KOPT-K1 (cell line): Measurements from ENCODE around the gene CDR2.

ENCODE experiments used
- H3K27ac ChIP-seq: fragments of 200-600 bp; sonication (generic); 2 replicates; pipeline ENCODE4 v1.5.1; 2016; ENCODE audit warnings: antibody characterized with exemption, mild to moderate bottlenecking, low read depth, low read length; ENCODE audit not compliant: poor library complexity, severe bottlenecking
- H3K36me3 ChIP-seq: fragments of 200-600 bp; sonication (generic); 2 replicates; pipeline ENCODE4 v1.5.1; 2017; ENCODE audit warnings: antibody characterized with exemption, mild to moderate bottlenecking, low read length, moderate library complexity; ENCODE audit not compliant: insufficient read depth
- H3K9me3 ChIP-seq: fragments of 200-600 bp; sonication (generic); 2 replicates; pipeline ENCODE4 v1.5.1; 2017; ENCODE audit warnings: antibody characterized with exemption, low read length, mild to moderate bottlenecking; ENCODE audit not compliant: insufficient read depth, poor library complexity, severe bottlenecking

The CDR2 gene

DNA sequence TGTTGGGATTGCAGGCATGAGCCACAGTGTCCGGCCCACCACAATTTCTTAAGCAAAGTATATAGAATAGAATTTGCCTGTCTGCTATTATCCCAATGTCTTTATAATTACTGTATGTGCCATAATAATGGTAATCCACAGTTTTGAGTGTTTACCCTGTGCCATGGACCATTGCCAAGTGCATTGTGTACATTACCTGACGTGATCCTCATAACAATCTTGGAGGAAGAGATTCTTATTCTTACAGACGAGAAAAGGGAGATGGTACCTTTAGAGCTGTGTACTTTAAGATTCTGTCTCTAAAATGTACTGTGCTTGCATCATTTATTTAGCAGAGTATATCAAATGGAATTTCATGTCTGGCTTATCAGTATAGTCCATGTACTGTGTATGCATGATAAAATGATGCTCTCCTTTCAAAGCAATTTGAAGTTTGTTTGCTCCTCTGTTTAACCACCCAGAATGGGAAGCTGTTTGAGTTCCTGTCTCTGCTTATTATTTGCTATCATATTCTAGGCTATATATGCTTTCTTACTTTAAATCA is 13.8 kb upstream of the CDR2 start:
- no peaks in the 10 kb centered on the region for H3K36me3 ChIP-seq
- no peaks in the 10 kb centered on the region for H3K9me3 ChIP-seq
- no peak overlapping the region for H3K27ac ChIP-seq

DNA sequence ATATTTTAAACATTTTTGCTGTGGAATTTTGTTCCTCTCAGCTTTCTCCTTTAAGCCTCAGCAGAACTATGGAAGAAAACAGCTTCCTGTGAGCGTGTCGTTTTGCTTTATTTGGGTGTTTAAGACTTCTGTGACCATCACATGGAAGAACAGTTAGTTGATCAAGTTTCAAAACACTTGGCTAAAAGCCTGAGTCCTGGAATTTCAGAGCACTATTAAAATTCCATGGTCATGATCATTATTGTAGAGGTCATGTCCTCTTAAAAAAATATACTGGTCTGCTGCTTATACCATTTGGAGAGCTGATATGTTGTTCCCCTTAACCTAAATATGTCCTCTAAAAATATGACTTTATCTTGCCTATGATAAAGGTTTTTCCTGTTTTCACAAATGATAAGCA is 12.6 kb upstream of the CDR2 start:
- Histone ChIP-seq H3K27ac (no peak overlapping the region), H3K9me3 (no peaks in the 10 kb centered on the region), H3K36me3 (no peaks in the 10 kb centered on the region)

DNA sequence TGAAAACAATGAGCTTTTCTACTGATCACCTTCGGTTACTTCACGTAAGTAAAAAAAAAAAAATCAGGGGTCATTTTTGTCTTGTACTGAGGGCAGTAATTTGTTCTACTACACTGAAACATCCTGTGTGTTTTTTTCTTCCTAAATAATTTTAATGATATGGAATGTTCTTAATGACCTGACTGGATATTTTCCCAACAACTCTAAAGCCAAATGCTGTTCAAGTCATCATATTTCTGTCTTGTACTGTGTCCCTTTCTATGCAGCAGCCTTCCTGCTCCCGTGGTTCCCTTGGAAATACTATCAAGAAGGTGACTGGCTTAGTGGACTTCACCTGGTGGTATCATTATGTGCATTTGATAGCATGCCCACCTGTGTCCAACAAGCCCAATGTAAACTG is 10.8 kb upstream of the CDR2 start:
- no peak overlapping the region for H3K27ac ChIP-seq
- no peaks in the 10 kb centered on the region for H3K9me3 ChIP-seq
- no peaks in the 10 kb centered on the region for H3K36me3 ChIP-seq

DNA sequence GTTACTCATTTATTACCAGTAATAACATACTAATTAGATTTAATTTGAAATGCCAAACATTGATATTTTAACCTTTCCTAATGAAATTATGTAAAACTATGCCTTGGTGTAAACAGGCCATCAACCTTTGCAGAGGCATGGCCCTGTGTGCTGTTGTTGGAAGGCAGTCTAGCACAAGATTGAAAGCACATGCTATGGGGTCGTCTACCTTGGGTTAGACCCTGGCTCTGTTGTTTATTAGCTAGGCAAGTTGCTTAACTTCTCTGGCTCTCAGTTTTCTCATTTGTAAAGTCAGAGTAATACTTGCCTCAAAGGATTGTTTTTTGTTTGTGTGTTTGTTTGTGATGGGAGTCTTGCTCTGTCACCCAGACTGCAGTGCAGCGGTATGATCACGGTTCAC is 9.4 kb upstream of the CDR2 start:
- H3K27ac ChIP-seq, result no peak overlapping the region
- no peaks in the 10 kb centered on the region for H3K36me3 ChIP-seq

DNA sequence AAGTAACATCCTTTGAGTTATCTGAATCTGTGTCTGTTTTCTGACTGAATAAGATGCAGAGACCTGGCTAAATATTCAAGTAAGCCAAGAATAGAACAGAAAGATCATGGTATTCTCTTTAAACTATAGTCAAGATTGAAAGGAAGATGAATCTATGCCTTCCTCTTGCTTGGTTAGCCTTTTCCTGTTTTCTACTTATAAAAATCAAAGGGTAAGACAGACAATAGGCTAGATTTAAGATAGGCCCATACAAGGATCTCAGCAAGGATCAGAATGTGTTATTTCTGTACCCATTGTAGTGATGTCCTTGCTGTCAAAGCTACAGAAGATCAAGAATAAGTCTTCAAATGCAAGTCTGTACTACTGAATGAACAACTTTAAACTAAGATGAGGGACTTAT is 7.0 kb upstream of the CDR2 start:
- Histone ChIP-seq H3K9me3 (no peaks in the 10 kb centered on the region), H3K36me3 (no peaks in the 10 kb centered on the region), H3K27ac (no peak overlapping the region)

More for the DNA sequence above, 9.4 kb upstream of the CDR2 start:
- H3K9me3 ChIP-seq, result no peaks in the 10 kb centered on the region

DNA sequence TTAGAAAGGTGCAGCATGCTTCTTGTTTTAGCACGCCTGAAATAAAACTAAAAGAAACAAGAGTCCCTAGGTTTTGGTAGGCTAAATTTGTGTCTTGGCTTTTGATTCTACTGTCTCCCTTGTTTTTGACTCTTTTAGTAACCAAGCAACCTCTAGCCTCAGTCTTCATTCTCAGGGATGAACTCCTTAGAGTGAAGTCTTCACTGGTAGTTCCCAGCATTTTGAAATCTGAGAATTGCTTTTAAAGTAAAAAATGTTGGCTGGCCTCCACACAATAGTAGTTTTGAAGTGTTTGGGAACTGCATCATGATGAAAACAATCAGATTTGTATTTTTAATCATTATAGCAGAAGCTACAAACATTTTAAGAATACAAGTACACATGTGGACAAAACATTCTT is 6.1 kb upstream of the CDR2 start:
- no peak overlapping the region for H3K27ac ChIP-seq
- no peaks in the 10 kb centered on the region for H3K9me3 ChIP-seq
- no peaks in the 10 kb centered on the region for H3K36me3 ChIP-seq

DNA sequence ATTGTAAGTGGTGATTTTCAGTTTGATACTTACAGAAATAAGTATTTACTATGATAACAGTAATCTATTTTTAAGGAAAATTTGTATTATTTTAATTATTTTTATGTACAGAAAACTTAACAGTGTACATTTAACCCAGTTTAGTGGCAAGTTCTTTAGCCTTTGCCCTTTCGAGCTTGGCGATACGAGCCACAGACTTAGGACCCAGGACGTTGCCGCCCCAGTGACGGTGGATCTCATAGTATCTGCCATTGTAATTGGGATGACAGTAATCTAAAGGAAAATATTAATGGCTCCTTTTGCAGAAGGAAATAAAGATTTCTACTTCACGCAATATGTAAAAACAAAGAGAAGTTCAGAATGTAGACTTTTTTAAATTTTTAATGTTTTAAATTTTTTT is 5.2 kb upstream of the CDR2 start:
- Histone ChIP-seq H3K9me3 (no peaks in the 10 kb centered on the region), H3K27ac (no peak overlapping the region), H3K36me3 (no peaks in the 10 kb centered on the region)

DNA sequence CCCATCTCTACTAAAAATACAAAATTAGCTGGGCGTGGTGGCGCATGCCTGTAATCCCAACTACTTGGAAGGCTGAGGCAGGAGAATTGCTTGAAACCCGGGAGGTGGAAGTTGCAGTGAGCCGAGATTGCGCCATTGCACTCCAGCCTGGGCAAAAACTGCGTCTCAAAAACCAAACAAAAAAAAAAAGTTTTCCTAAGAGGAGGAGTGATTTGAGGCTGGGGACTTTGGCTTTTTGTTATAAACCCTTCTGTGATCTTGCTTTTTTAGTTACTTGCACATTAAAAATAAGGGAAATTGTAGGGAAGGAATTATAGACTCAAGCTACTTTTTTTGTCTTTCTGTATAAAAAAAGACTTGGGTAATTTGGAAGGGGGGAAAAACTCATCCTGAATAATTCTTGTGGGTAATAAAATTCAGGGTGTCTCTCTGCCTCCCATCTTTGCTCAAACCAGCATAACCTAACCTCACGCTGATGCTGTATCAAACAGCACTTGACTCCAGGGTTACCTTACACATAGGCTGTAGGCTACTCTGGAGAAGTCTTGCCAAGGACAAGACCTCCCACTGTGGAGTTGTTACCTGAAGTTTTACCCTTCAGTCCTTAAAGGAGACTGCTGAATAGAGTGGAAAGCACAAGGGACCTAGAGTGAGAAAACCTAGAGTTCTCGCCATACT is 1.7 kb upstream of the CDR2 start:
- Histone ChIP-seq H3K27ac (no peak overlapping the region), H3K9me3 (no peaks in the 10 kb centered on the region), H3K36me3 (peaks cover 8% of the 10 kb centered on the region; the same call in 1 of the 2 replicates)

DNA sequence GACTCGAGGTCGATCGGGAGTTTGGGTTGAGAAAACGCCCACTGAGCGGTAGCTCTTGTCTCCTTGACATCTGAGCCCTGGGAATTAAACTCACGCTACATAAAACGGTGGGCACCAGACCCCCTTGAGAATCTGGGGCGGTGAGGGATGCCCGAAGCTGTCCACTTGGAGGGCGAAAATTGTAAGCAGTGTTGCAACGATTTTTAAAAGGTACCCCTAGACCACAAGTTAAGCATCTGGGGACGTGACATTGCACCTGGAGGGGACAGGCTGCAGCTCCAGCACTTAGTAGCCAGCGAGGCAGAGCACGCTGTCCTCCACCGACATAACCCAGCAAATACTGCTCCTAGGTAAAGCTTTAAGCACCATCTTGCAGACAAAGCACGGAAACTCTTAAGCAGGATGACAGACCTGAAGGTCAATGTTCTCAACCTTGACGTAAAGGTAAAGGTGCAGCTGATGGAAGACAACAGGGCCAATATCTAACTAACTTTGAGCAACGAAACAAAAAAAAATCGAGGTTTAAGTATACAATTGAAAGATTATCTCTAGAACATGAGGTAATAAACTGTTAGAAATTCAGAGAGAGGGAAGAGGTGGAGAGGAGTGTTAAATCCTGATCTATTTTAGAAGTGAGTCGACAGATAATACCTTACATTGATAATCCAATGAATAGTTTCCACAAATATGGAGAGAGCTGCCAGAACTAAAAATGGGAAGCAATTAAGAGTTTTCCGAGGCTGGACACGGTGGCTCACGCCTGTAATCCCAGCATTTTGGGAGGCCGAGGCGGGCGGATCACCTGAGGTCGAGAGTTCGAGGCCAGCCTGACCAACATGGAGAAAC is 921 bp upstream of the CDR2 start:
- peaks cover 12% of the 10 kb centered on the region for H3K36me3 ChIP-seq
- peak overlapping the region; percentile 85 for H3K27ac ChIP-seq
- H3K9me3 ChIP-seq, result no peaks in the 10 kb centered on the region

DNA sequence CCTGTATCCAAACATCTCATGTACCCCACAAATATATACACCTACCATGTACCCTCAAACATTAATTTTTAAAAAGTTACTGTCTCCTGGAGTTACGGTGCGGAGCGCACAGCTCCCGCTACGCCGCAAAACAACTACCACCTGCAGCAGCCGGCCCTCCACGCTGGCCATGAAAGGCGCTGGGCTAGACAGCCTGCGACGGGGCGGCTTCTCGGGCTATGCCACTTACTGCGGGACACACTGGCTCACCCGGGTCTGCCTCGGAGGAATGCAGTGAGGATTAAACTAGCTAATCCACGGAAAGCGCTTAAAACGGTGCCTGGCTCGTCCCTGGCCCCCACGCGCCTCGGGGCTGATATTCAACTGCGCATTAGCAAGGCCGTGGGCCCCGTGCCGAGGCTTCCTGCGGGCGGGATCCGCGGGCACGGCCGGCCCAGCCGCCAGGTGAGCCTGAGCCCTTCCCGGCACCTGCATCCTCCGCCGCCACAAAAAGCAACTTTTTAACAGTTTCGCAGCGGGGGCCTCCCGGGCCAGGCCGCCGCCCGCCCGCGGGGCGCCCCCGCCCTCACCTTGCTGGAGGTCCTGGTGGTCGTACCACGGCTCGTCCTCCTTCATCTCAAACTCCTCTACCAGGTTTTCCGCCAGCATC is 633 bp downstream of the CDR2 start:
- H3K36me3 ChIP-seq, result peaks cover 17% of the 10 kb centered on the region
- no peaks in the 10 kb centered on the region for H3K9me3 ChIP-seq
- peak overlapping the region; percentile 85 for H3K27ac ChIP-seq

DNA sequence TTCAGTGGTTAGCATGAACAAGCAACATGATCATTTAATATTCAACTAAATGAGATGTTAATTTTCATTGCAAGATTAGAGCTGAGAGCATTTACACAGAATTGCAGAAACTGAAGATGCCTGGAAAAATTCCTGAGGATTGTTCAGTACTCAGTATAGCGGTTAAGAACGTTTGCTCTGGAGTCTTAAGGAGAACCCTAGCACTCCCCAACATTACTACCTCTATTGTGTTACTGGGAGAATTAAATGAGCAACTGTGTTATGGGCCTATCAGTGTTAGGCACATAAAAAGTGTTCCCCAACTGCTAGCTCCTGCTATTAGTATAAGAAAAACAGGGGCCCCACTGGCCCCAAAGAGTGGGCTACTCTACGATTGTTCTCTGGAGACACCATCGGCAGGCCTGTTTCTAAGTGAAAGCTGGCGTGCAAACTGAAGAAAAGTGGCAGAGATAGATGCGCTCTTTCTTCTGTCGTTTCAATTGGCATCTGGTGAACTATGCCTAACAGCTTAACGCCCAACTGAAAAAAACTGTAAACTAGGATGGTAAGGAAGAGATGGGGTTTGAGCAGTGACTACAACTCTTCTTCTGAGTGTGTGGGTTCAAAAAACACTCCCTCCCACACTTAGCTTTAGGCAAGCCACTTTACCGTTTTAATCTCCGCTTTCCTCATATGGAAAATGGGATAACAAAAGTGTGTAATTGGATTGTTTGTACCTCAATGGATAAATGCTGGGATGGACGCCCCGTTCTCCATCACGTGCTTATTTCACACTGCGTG is 1.3 kb downstream of the CDR2 start:
- H3K9me3 ChIP-seq, result no peaks in the 10 kb centered on the region
- peak overlapping the region; percentile 85 for H3K27ac ChIP-seq
- H3K36me3 ChIP-seq, result peaks cover 24% of the 10 kb centered on the region

DNA sequence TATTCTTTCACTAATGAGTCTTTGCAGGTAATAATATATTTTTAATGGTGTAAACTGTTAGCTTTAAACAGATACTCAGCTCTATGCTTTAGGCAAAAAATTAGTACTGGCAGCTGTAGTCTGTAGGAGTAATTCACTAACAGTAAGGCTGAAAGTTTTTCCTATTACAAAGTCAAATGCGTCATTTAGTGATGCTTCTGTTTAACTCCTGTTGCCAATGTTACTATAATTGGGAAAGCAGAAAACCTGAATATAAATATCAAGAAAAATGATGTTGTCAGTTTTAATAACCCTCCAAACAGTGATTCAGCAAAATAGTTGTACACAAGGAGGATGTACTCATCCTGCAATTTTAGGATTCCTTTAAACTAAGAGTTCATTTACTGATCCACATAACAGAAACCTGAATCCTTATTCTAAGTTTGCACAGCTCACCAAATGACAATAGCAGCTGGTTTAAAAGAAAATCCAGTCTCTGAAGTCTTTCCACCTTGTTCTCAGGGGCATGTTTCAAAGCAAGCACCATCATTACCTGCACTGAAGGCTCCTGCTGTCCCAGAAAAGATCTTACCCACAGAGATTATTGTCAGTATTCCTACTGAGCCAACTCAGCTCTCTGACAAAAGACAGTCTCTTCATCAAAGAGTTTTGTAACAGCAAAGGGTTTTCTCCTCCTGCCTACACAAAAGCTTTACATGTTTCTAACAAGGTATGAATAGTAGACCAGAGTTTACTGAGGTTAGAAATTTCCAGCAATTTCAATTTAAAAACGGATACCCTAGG is 4.2 kb downstream of the CDR2 start:
- H3K9me3 ChIP-seq, result no peaks in the 10 kb centered on the region
- peaks cover 30% of the 10 kb centered on the region for H3K36me3 ChIP-seq
- no peak overlapping the region for H3K27ac ChIP-seq

DNA sequence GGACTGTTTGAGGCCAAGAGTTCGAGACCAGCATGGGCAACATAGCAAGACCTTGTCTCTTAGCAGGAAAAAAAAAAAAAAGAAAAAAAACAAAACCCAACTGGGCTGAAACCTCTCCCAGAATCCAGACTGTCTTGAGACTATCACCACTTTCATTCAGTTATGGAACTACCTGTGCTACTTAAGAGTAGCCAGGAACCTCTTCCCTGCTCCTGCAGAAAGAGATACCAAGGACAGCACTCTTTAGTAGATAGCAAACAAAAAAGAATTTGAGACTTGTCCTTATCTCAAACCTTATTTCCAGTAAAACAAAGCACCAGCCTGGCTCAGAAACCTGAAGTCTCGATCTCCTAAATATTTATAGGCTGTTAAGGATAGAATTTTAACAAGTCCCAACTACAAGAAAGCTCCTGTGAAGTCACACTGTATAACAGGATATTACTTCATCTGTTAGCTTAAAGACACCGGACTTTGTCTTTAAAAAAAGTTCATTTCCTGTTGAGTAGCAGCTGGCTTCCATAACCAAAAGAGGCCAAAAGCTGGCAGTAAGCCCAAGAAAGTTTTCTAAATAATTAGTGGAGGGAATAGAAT is 5.1 kb downstream of the CDR2 start:
- peaks cover 39% of the 10 kb centered on the region for H3K36me3 ChIP-seq
- no peaks in the 10 kb centered on the region for H3K9me3 ChIP-seq
- no peak overlapping the region for H3K27ac ChIP-seq
